ENCODE measurements around the gene COL4A3.

COL4A3 gene

GRCh38 chr2:227296671-227297405, 132.4 kb downstream of the COL4A3 start:
- DNase-seq: no peak

DNA sequence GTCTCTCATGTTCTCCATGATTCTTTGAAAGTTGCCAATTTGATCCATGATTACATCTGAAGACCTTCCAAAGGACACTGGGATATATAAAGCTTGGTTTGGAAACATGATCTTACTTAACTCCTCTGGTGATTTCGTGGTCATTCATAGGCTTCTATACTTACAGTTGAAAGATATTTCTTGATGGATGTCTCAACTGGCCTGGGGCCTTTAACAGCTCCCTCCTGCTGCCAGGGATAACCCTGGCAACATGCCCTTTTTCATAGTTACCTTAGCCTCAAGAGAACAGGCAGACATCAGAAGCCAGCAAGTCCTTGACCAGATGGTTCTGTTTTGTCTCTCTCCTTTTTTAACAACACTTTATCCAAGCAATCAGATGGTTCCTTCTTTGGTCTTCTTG, 137.1 kb downstream of the COL4A3 start:
- DNase-seq: no peak

GRCh38 chr2:227308784-227309183, 144.4 kb downstream of the COL4A3 start:
- DNase-seq: no peak

DNA sequence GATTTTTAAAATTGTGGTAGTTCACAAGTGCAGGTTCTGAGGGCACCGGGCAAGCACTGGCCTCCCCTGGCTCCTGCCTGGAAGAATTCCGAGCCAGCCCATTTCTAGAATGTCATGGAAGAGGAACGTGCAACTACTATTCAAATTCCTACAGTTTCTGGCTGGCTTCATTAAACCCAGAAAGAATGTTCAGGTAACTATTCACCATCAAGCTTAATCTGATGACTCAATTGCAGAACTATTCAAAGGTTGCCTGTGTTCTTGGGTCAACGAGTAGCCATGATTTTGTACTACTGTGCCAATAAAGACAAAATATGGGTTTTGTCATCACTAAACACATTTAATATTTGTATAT, 146.3 kb downstream of the COL4A3 start:
- DNase-seq: no peak

DNA sequence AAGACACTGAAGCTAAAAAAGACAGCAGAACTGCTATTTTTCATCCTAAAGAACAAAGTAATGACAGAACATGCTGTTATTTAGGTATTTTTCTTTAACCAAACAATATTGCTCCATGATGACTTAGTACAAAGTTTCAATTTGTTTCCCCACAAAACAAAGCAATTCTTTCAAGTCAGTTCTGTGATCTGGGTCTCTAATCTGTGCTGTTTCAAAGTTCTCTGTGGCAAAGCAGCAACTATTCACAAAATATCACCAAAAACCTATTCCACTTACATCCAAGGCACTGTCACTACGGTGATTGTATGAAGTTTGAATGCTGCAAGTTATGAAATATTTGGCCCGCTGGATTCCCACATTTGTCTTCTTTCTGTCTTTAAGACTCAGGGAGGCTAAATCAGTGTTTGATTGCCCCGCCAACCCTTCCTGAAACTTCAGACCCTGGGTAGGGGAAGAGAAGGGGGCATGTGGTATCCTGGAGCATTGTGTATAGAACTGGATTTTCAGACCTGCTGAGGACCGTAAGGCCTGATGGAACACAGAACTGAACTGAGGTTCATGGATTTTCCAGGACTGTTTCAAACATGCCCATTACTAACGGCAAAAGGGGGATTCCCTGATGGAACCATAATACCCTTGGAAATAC, 147.6 kb downstream of the COL4A3 start:
- DNase-seq: no peak

DNA sequence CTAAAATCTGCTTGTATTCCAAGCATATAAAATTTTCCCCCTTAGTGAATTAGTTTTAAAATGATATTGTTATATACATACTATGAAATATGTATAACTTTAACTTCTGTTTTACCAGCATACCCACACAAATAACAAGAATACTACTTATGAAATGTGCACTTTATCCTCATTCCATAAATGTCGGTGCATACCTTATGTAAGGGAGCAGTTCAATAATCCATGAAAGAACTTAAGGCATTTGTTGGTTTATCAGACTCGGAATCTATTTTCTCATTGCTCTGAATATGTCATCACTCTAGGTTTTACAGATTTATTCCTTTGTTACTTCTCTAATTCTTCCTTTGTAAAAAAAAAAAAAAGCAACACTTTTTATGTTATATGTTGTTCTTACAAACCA, 148.2 kb downstream of the COL4A3 start:
- DNase-seq: no peak

- no peak for DNase-seq
These were observed 148.9 kb downstream of the COL4A3 start for GRCh38 chr2:227313310-227313709.

DNA sequence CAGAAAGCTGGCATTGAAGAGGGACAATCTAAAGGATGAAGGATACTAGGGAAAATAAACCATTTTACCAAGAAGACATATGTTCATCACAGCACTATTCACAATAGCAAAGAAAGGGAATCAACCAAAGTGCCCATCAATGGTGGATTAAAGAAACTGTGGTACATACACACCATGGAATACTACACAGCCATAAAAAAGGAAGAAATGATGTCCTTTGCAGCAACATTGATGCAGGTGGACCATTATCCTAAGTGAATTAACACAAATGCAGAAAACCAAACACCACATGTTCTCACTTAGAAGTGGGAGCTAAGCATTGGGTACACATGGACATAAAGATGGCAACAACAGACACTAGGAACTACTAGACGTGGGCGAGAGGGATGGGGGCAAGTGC, 153.4 kb downstream of the COL4A3 start:
- DNase-seq: no peak

DNA sequence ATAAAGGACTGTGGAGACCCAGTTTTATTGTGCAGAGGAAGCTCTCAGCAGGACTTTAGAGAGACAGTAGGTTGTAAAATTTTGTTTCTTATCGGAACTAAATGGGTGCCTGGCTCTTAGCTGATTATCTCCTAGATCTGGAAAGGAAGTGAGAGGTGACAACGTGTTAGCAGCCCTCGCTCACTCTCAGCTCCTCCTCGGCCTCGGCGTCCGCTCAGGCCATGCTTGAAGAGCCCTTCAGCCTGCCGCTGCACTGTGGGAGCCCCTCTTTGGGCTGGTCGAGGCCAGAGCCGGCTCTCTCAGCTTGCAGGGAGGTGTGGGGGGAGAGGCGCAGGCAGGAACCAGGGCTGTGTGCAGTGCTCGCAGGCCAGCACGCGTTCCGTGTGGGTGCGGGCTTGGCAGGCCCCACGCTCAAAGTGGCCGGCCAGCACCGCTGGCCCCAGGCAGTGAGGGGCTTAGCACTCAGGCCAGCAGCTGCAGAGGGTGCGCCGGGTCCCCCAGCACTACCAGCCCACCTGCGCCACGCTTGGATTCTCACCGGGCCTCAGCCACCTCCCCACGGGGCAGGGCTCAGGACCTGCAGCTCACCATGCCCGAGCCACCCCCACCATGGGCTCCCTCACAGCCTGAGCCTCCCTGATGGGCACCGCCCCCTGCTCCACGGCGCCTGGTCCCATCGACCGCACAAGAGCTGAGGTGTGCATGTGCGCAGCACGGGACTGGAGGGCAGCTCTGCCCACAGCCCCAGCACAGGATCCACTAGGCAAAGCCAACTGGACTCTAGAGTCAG, 156.1 kb downstream of the COL4A3 start:
- DNase-seq: no peak

- no peak for DNase-seq
These were observed 158.2 kb downstream of the COL4A3 start for GRCh38 chr2:227322530-227323205.

DNA sequence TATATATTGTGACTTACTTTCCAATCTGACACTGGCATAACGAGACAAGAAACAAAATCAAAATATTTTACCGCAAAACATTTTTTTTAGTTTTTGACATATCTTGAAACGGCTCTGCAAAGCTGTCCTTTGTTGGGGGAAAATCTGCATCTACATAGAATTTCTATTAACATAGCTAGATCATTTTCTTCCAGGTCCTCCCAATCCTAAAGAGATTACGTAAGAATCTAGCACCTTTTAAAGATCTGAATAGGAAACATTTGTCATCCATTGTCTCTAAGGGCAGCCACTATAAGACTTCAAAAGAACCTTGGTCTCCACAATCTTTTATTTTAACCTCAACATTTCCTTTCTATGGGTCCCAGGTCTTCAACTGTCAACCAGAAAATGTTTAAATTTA, 159.4 kb downstream of the COL4A3 start:
- no peak for DNase-seq

DNA sequence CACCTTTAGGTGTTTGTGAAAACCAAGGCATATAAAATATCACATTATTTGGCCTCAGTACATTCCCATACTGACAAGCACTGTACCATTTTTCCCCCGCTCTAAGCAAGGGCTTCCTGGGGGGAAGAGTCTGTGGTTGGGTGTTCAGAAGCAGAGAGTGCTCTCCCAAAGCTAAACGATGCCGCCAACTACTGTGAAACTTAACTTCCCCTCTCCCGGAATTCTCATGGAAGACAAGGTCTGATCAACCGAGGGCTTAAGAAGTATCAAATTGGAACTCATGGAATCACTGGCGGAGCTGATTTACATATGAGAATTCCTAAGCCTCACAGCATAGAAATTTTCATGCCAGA, 160.2 kb downstream of the COL4A3 start:
- no peak for DNase-seq

DNA sequence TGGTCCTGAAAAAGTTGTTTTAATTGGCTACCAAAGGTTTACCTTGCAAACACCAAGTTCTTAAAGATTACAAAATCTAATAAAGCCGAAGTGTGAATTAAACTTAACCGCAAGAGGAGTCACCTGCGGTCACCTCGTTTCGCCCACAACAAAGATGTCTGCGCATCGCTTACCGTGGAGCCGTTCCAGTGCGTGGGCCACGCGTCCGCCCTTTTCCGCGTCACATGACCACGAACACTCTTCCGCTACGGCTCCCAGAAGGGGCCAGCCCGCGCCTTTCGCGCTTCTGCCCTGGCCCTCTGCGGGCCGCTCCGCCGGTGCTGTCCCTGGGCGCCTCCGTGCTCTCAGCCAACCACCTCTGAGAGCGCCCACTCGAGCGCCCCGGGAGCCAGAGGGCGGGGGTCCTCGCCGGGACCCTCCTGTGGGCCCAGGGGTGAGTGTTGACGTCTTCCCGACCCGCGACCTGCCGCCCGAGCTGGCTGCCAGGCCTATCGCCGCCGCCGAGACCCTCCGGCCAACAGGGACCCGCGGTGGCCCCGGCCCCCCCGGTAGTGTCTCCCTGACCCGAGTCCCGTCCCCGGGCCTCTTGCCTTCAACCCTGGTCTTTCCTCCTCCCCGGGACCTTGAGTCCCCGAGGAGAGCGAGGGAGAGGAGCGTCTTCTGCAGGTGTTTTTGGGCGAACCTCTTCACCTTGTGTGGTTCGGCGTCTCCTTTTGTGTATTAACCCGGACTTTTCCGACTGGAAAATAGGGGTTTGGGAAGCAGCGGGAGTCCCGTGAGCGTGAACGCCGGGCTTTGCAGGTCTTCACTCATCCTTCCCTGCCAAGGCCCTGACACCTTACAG, 160.8 kb downstream of the COL4A3 start, which contains the start of gene MFF:
MFF (plus strand) TSS at position 257 of the 844 bp plus-strand sequence. CDS start 5,415 bp downstream, outside the sequence.
- DNase-seq: peak; percentile 93 to 94

DNA sequence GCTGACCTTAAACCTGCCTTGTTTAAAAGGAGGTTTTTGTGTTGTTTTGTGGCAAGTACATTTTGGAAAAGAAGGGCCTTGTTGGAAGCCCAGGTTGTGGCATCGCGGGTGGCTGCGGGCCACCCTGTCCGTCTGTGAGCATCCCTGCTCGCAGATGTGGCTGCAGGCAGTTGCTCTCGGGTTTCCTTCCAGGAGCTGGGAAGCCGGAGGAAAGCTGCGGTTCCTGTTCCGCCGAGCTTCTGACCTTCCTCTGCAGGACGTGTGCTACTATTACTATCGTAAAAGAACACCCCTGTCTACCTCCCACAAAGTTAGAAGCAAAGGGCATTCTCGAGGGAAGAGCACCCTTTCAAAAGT, 161.4 kb downstream of the COL4A3 start:
- DNase-seq: no peak

- DNase-seq: no peak
These were observed 162.4 kb downstream of the COL4A3 start for GRCh38 chr2:227326783-227327182.

- DNase-seq: no peak
These were observed 171.3 kb downstream of the COL4A3 start for GRCh38 chr2:227335713-227336112.

DNA sequence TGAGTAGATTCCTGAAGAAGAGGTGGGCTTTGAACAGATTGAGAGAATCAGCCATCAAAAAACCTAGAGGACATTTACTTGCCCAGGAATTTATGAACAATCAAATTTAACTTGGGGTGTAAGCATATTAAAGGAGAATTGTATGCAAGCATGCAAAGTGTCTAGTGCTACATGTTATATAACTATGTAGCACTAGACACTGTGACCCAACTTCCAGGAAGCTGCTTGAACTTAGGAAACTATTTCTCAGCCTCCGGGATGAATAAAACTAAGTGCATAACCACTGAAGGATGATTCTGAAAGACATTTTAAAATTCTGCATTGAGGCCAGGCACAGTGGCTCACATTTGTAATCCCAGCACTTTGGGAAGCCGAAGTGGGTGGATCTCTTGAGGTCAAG, 173.0 kb downstream of the COL4A3 start:
- no peak for DNase-seq

DNA sequence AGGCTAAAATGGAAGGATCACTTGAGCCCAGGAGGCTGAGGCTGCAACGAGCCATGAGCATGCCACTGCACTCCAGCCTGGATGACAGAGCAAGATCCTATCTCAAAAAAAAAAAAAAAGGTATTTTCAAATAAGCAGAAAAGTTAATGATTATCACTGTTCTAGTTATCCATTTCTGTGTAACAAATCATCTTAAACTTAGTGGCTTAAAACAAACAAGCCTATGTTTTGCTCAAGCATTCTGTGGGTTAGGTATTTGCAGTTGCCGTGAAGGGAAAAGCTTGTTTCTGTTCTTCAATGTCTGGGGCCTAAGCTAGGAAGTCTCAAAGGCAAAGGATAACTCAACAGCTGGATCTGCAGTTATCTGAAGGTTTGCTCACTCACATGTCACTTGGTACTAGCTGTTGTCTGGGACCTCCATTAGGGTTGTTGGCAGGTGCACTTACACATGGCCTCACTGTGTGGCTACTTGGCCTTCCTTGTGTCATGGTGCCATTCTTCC, 174.7 kb downstream of the COL4A3 start:
- no peak for DNase-seq

GRCh38 chr2:227340106-227340505, 175.7 kb downstream of the COL4A3 start:
- no peak for DNase-seq

DNA sequence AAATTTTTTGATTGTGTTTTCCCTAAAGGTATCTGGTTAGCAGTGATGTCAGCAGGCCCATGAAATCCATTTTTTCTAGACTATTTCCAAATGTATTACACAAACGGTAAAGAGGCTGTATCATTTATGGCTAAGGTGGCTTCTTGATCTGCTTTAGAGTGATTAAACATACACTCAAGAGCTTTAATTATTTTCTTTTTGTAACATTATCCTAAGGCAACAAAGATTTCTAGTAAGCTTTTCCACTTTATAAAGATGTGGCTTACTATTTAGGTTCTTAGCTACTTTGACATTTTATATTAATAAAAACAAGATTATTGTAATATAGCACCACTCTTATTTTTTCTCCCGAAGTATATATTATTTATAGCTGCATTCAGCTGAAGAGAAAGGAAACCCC, 177.1 kb downstream of the COL4A3 start:
- no peak for DNase-seq

- no peak for DNase-seq
These were observed 179.8 kb downstream of the COL4A3 start for GRCh38 chr2:227344231-227344630.

DNA sequence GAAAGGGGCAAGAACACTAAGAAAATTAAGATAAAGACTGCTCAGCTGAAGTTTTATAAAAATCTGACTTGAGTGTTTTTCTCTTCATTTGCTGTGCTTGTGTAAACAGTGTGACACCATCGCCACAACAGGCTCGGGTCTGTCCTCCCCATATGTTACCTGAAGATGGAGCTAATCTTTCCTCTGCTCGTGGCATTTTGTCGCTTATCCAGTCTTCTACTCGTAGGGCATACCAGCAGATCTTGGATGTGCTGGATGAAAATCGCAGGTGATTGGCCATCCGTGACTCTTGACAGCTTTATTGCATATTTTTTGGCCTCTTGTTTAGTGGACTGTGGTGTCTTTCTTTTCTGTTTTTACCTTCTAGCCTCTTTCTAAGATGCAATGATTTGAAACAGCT, 182.7 kb downstream of the COL4A3 start:
- DNase-seq: no peak
